HCT116 (cell line): ENCODE results near the gene NEK11. TPM values are rescaled to one million over a fixed set of nuclear protein-coding genes. Genes with fewer than 3 reads are reported as not detected.

Experiments
- ATAC-seq: fragments of 200-7000 bp; cut with Tn5 transposase; 2 replicates; pipeline ENCODE4 v1.9.1; 2020; ENCODE audit warnings: mild to moderate bottlenecking, moderate library complexity
- BruUV-seq: library from RNA; stranded (reverse); fragments of 400-500 nt; replicated peaks from 2 replicates; lab custom pipeline; 2021; lab: Mats Ljungman, UMichigan
- CTCF ChIA-PET: fragments of 300-600 bp; sonication (Branson Sonifier 250); formaldehyde crosslinking; loops from one replicate; lab custom pipeline; 2021; ENCODE audit warnings: antibody characterized with exemption; lab: Charles Lee
- POLR2A ChIA-PET: fragments of 300-600, 350-600 bp; sonication (Branson Sonifier 250); formaldehyde crosslinking; loops from one replicate; lab custom pipeline; 2021; ENCODE audit warnings: antibody characterized with exemption; lab: Charles Lee
- RAD21 ChIA-PET, 2 experiments: fragments of 300-600 bp; sonication (Branson Sonifier 250); formaldehyde crosslinking; loops; one replicate each; lab custom pipeline; 2023; ENCODE audit warnings: low total read pairs in 2 of 2; ENCODE audit not compliant: uncharacterized antibody in 2 of 2, unreplicated experiment in 2 of 2, low non-redundant PET in 1 of 2; lab: Charles Lee
- DNase-seq: peaks from one replicate; pipeline ENCODE4 v3.0.0-alpha.2; 2010; ENCODE audit warnings: low read depth, low spot score
- H2AFZ ChIP-seq: fragments of 200-600 bp; shearing (Covaris generic), sonication (generic); 2 replicates; pipeline ENCODE4 v1.6.1; 2017; ENCODE audit warnings: low read depth, mixed run types, mixed read lengths, antibody characterized with exemption, low read length; ENCODE audit not compliant: poor library complexity, severe bottlenecking
- H3K27ac ChIP-seq: 2 replicates; pipeline ENCODE4 v1.5.1; 2012; ENCODE audit warnings: low read depth, low read length
- H3K27me3 ChIP-seq: fragments of 200-600 bp; sonication (generic); 2 replicates; pipeline ENCODE4 v1.6.1; 2016; ENCODE audit warnings: mixed run types, low read length, mixed read lengths; ENCODE audit not compliant: insufficient read depth
- H3K36me3 ChIP-seq, 2 experiments: fragments of 200-500 bp in 1 of 2; fragments of 200-600 bp in 1 of 2; sonication (Bioruptor generic) in 1 of 2; sonication (generic) in 1 of 2; 2 replicates each; pipeline versions ENCODE4 v1.5.1 to v1.6.1; 2014 to 2016; ENCODE audit warnings: low read length in 2 of 2, inconsistent platforms in 1 of 2, mixed read lengths in 1 of 2, mixed run types in 1 of 2; ENCODE audit not compliant: insufficient read depth in 2 of 2, control insufficient read depth in 1 of 2
- H3K4me1 ChIP-seq, 2 experiments: fragments of 200-600 bp in 1 of 2; sonication (generic) in 1 of 2; 2 replicates each; pipeline versions ENCODE4 v1.5.1 to v1.6.1; 2012 to 2017; ENCODE audit warnings: low read length in 2 of 2, inconsistent platforms in 1 of 2, mild to moderate bottlenecking in 1 of 2, mixed read lengths in 1 of 2, mixed run types in 1 of 2, moderate library complexity in 1 of 2; ENCODE audit not compliant: insufficient read depth in 2 of 2, control insufficient read depth in 1 of 2
- H3K4me2 ChIP-seq: fragments of 200-600 bp; sonication (generic); 2 replicates; pipeline ENCODE4 v1.6.1; 2017; ENCODE audit warnings: mixed run types, low read length, mixed read lengths
- H3K4me3 ChIP-seq, 2 experiments: fragments of 200-600 bp in 1 of 2; sonication (generic) in 1 of 2; replicated peaks in 1 of 2; 2 replicates each; pipeline ENCODE4 v1.5.1; 2011 to 2016; ENCODE audit warnings: low read length in 2 of 2, control low read depth in 1 of 2, low read depth in 1 of 2, mild to moderate bottlenecking in 1 of 2, mixed read lengths in 1 of 2, mixed run types in 1 of 2
- H3K79me2 ChIP-seq: fragments of 200-600 bp; sonication (generic); 2 replicates; pipeline ENCODE4 v1.6.1; 2017; ENCODE audit warnings: mild to moderate bottlenecking, mixed run types, low read length, moderate library complexity, mixed read lengths; ENCODE audit not compliant: insufficient read depth
- H3K9ac ChIP-seq: fragments of 200-600 bp; sonication (generic); 2 replicates; pipeline ENCODE4 v1.6.1; 2016; ENCODE audit warnings: low read length, mixed read lengths
- H3K9me2 ChIP-seq: fragments of 200-600 bp; sonication (generic), shearing (Covaris generic); 2 replicates; pipeline ENCODE4 v1.6.1; 2017; ENCODE audit warnings: mixed run types, mild to moderate bottlenecking, moderate library complexity; ENCODE audit not compliant: insufficient read depth
- H3K9me3 ChIP-seq, 2 experiments: fragments of 200-500 bp in 1 of 2; fragments of 200-600 bp in 1 of 2; sonication (Bioruptor generic) in 1 of 2; sonication (generic) in 1 of 2; 2 replicates each; pipeline ENCODE4 v1.6.1; 2014 to 2017; ENCODE audit warnings: low read length in 2 of 2, mixed read lengths in 2 of 2, inconsistent platforms in 1 of 2, low read depth in 1 of 2, mild to moderate bottlenecking in 1 of 2, mixed run types in 1 of 2, moderate library complexity in 1 of 2; ENCODE audit not compliant: control insufficient read depth in 1 of 2, insufficient read depth in 1 of 2
- H4K20me1 ChIP-seq: fragments of 200-600 bp; sonication (generic), shearing (Covaris generic); 2 replicates; pipeline ENCODE4 v1.6.1; 2017; ENCODE audit warnings: mixed run types, mild to moderate bottlenecking, moderate library complexity; ENCODE audit not compliant: insufficient read depth
- EZH2 ChIP-seq: fragments of 200-600 bp; sonication (generic); IDR thresholded peaks from 2 replicates; pipeline ENCODE4 v1.6.1; 2017; ENCODE audit warnings: antibody characterized with exemption, mixed run types
- JUND ChIP-seq: IDR thresholded peaks from 2 replicates; pipeline ENCODE4 v1.6.1; 2012
- SIN3A ChIP-seq: IDR thresholded peaks from 2 replicates; pipeline ENCODE4 v1.6.1; 2012; ENCODE audit warnings: low read depth
- YY1 ChIP-seq: IDR thresholded peaks from 2 replicates; pipeline ENCODE4 v1.6.1; 2011; ENCODE audit warnings: low read length, low read depth, moderate library complexity, mild to moderate bottlenecking; ENCODE audit not compliant: insufficient replicate concordance; ENCODE audit errors: extremely low read depth
- intact Hi-C: fragments of 100-400 bp; cut with micrococcal nuclease; formaldehyde crosslinking; loops from 2 replicates; pipeline ENCODE4 v1.10.0; 2022
- total RNA-seq: library from RNA; stranded (reverse); gene quantifications from one replicate; pipeline ENCODE4 v1.2.1, GENCODE V29; 2021; ENCODE audit not compliant: unreplicated experiment
- TF ChIP-seq, protein P1 (sequence below): IDR thresholded peaks from 2 replicates; pipeline ENCODE4 v1.6.1; 2012; ENCODE audit warnings: low read depth
- TF ChIP-seq, protein P2 (sequence below): IDR thresholded peaks from 2 replicates; pipeline ENCODE4 v1.6.1; 2011; ENCODE audit warnings: mild to moderate bottlenecking, low read length, moderate library complexity; ENCODE audit not compliant: insufficient replicate concordance; ENCODE audit errors: extremely low read depth

The NEK11 gene
- total RNA-seq, 1 experiment from 2014 or later = 3.1 TPM

DNA sequence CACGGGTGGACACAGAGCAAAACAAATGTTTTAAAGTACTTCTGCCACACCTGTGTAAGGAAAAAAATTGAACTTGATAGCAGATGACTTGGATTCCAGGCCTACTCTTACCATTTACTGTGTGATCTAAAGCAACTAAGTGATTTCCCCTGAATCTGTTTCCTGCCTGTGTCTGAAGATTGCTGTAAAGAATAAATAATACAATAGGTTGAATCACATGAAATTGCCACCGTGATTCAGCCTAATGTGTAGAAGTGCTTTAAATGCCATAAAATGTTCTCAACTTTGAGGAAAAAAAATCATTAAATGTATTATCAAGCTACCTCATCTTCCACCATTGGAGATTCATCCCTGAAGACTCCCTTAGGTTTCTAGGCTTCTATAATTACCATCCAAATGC lies 327.3 kb downstream of the NEK11 start:
- intact Hi-C loops = no loop called here
- no TSS peak for BruUV-seq
- H3K9me2 ChIP-seq = no peaks in the 10 kb centered on the region
- H2AFZ ChIP-seq = no peak overlapping the region
- no peaks in the 10 kb centered on the region for H3K36me3 ChIP-seq
- POLR2A ChIA-PET = interaction anchor here (1.0 kb wide), 1 partner anchor 15 kb away, joined by 3 read pairs; no protein-coding TSS in a partner anchor
- H3K27me3 ChIP-seq = no peaks in the 10 kb centered on the region
- H3K79me2 ChIP-seq = no peaks in the 10 kb centered on the region
- no peak for DNase-seq
- RAD21 ChIA-PET = no interaction called here
- H3K27ac ChIP-seq = no peak overlapping the region
- no peak overlapping the region for H3K9ac ChIP-seq
- no peaks in the 10 kb centered on the region for H3K9me3 ChIP-seq
- no peak for ATAC-seq
- H3K4me3 ChIP-seq = no peak overlapping the region
- TF ChIP-seq YY1 (no peak), SIN3A (no peak), JUND (no peak), EZH2 (no peak)
- TF ChIP-seq, protein P1, sequence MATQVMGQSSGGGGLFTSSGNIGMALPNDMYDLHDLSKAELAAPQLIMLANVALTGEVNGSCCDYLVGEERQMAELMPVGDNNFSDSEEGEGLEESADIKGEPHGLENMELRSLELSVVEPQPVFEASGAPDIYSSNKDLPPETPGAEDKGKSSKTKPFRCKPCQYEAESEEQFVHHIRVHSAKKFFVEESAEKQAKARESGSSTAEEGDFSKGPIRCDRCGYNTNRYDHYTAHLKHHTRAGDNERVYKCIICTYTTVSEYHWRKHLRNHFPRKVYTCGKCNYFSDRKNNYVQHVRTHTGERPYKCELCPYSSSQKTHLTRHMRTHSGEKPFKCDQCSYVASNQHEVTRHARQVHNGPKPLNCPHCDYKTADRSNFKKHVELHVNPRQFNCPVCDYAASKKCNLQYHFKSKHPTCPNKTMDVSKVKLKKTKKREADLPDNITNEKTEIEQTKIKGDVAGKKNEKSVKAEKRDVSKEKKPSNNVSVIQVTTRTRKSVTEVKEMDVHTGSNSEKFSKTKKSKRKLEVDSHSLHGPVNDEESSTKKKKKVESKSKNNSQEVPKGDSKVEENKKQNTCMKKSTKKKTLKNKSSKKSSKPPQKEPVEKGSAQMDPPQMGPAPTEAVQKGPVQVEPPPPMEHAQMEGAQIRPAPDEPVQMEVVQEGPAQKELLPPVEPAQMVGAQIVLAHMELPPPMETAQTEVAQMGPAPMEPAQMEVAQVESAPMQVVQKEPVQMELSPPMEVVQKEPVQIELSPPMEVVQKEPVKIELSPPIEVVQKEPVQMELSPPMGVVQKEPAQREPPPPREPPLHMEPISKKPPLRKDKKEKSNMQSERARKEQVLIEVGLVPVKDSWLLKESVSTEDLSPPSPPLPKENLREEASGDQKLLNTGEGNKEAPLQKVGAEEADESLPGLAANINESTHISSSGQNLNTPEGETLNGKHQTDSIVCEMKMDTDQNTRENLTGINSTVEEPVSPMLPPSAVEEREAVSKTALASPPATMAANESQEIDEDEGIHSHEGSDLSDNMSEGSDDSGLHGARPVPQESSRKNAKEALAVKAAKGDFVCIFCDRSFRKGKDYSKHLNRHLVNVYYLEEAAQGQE = no peak
- TF ChIP-seq, protein P2, sequence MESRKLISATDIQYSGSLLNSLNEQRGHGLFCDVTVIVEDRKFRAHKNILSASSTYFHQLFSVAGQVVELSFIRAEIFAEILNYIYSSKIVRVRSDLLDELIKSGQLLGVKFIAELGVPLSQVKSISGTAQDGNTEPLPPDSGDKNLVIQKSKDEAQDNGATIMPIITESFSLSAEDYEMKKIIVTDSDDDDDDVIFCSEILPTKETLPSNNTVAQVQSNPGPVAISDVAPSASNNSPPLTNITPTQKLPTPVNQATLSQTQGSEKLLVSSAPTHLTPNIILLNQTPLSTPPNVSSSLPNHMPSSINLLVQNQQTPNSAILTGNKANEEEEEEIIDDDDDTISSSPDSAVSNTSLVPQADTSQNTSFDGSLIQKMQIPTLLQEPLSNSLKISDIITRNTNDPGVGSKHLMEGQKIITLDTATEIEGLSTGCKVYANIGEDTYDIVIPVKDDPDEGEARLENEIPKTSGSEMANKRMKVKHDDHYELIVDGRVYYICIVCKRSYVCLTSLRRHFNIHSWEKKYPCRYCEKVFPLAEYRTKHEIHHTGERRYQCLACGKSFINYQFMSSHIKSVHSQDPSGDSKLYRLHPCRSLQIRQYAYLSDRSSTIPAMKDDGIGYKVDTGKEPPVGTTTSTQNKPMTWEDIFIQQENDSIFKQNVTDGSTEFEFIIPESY = no peak
- TF ChIP-seq, all 23 proteins: peak for 0
- CTCF ChIA-PET = no interaction called here
- H4K20me1 ChIP-seq = no peaks in the 10 kb centered on the region
- H3K4me2 ChIP-seq = no peak overlapping the region
- H3K4me1 ChIP-seq = peaks cover 13 to 24% of the 10 kb centered on the region in 2 experiments
